Smooth muscle cell (in vitro differentiated cells): ENCODE results near the gene NAPA. TPM values are rescaled to one million over a fixed set of nuclear protein-coding genes. Genes with fewer than 3 reads are reported as not detected.

Experiments
- DNase-seq: peaks from one replicate; lab custom pipeline; 2025; ENCODE audit not compliant: unreplicated experiment; lab: John Stamatoyannopoulos, UW
- H2AFZ ChIP-seq: fragments of 200-600 bp; sonication (generic); 2 replicates; pipeline ENCODE4 v1.6.0; 2016; ENCODE audit warnings: antibody characterized with exemption, low read depth, mild to moderate bottlenecking
- H3F3A ChIP-seq: fragments of 200-600 bp; sonication (generic); 2 replicates; pipeline ENCODE4 v1.6.0; 2017; ENCODE audit warnings: antibody characterized with exemption, low read depth
- H3K27ac ChIP-seq: fragments of 200-600 bp; sonication (generic); 2 replicates; pipeline ENCODE4 v1.5.1; 2016; ENCODE audit warnings: low read depth, mild to moderate bottlenecking
- H3K27me3 ChIP-seq: fragments of 200-600 bp; sonication (generic); 2 replicates; pipeline ENCODE4 v1.6.1; 2016; ENCODE audit warnings: low read depth, mild to moderate bottlenecking
- H3K36me3 ChIP-seq: fragments of 200-600 bp; sonication (generic); 2 replicates; pipeline ENCODE4 v1.5.1; 2016; ENCODE audit warnings: low read depth
- H3K4me1 ChIP-seq: fragments of 200-600 bp; sonication (generic); 2 replicates; pipeline ENCODE4 v1.5.1; 2016; ENCODE audit warnings: low read depth
- H3K4me2 ChIP-seq: fragments of 200-600 bp; sonication (generic); 2 replicates; pipeline ENCODE4 v1.6.0; 2016; ENCODE audit warnings: mild to moderate bottlenecking
- H3K4me3 ChIP-seq: fragments of 200-600 bp; sonication (generic); 2 replicates; pipeline ENCODE4 v1.5.1; 2016; ENCODE audit warnings: mild to moderate bottlenecking
- H3K79me2 ChIP-seq: fragments of 200-600 bp; sonication (generic); 2 replicates; pipeline ENCODE4 v1.6.0; 2016; ENCODE audit warnings: low read depth, mild to moderate bottlenecking
- H3K9ac ChIP-seq: fragments of 200-600 bp; sonication (generic); 2 replicates; pipeline ENCODE4 v1.6.0; 2016; ENCODE audit warnings: low read depth
- H3K9me3 ChIP-seq: fragments of 200-600 bp; sonication (generic); replicated peaks from 2 replicates; pipeline ENCODE4 v1.5.1; 2016; ENCODE audit warnings: low read depth
- H4K20me1 ChIP-seq: fragments of 200-600 bp; sonication (generic); 2 replicates; pipeline ENCODE4 v1.6.0; 2016; ENCODE audit warnings: low read depth
- WGBS: methylation state at CpG from one replicate; pipeline ENCODE4 v1.1.7; 2016; ENCODE audit warnings: low lambda C conversion rate; 5-methylcytosine and 5-hydroxymethylcytosine counted together
- polyA plus RNA-seq: library from polyadenylated mRNA; unstranded; fragments of >200 nt; fragmentation: Nextera tagmentation; extraction: Ambion mirVana; gene quantifications from 2 replicates; pipeline ENCODE4 v1.2.1, GENCODE V29; 2016
- total RNA-seq: library from RNA; depleted of rRNA; stranded (reverse); fragments of >200 nt; gene quantifications from 2 replicates; pipeline ENCODE4 v1.2.3, GENCODE V29; 2014
- TF ChIP-seq, protein P1 (sequence below): fragments of 200-600 bp; sonication (generic); IDR thresholded peaks from 2 replicates; pipeline ENCODE4 v1.5.1; 2017; ENCODE audit warnings: borderline replicate concordance, mild to moderate bottlenecking, antibody characterized with exemption; ENCODE audit not compliant: insufficient read depth, poor library complexity, severe bottlenecking

NAPA gene
- total and polyA plus RNA-seq, 2 experiments from 2014 or later = 65.0 to 78.7 TPM

DNA sequence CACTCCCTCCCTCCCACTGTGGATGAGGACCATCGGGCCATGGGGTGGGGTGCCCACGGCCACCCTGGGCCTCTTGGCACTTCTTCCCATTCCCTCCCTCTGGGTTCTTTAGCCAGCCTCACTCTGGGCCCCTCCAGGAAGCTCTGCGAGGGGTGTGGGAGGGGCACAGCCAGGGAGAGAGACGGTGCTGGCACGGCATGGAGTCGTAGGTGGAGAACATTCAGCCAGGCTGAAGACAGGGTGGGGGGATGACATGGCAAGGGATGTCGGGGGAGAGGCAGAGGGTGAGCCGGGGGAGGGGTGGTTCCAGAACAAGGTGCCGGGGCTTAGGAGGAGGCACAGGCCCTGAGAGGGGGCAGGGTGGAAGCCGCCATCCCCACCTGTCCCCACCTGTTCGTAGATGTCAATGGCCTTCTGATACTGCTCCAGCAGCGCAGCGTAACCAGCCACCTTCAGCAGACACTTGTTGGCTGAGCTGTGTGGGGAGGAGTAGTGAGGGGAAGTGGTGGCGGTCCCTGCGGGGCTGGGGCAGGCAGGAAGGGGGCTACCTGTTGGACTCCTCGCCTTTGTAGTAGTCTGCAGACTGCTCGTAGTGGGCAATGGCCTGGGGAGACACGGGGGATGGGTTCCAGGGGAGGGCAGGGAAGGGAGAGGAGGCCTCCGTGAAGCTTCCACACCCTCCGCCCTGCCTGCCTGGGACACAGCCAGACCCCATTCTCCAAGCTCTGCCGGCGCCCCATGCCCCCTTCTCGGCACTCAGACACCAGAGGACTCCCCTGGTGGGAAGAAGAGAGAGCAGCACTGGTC, 22.1 kb downstream of the NAPA start:
- H3K79me2 ChIP-seq = no peaks in the 10 kb centered on the region
- no peak overlapping the region for H3K27ac ChIP-seq
- H3K36me3 ChIP-seq = no peaks in the 10 kb centered on the region
- H3K4me2 ChIP-seq = no peak overlapping the region
- H3K9me3 ChIP-seq = no peaks in the 10 kb centered on the region
- no peaks in the 10 kb centered on the region for H3K27me3 ChIP-seq
- TF ChIP-seq, protein P1, sequence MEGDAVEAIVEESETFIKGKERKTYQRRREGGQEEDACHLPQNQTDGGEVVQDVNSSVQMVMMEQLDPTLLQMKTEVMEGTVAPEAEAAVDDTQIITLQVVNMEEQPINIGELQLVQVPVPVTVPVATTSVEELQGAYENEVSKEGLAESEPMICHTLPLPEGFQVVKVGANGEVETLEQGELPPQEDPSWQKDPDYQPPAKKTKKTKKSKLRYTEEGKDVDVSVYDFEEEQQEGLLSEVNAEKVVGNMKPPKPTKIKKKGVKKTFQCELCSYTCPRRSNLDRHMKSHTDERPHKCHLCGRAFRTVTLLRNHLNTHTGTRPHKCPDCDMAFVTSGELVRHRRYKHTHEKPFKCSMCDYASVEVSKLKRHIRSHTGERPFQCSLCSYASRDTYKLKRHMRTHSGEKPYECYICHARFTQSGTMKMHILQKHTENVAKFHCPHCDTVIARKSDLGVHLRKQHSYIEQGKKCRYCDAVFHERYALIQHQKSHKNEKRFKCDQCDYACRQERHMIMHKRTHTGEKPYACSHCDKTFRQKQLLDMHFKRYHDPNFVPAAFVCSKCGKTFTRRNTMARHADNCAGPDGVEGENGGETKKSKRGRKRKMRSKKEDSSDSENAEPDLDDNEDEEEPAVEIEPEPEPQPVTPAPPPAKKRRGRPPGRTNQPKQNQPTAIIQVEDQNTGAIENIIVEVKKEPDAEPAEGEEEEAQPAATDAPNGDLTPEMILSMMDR = no peak
- DNase-seq = no peak
- no peaks in the 10 kb centered on the region for H3F3A ChIP-seq
- H4K20me1 ChIP-seq = peaks cover 16% of the 10 kb centered on the region
- no peak overlapping the region for H3K9ac ChIP-seq
- no peak overlapping the region for H3K4me3 ChIP-seq
- H3K4me1 ChIP-seq = no peaks in the 10 kb centered on the region
- WGBS = 87% methylated on average over 19 of the region's 23 CpGs
- H2AFZ ChIP-seq = no peak overlapping the region

DNA sequence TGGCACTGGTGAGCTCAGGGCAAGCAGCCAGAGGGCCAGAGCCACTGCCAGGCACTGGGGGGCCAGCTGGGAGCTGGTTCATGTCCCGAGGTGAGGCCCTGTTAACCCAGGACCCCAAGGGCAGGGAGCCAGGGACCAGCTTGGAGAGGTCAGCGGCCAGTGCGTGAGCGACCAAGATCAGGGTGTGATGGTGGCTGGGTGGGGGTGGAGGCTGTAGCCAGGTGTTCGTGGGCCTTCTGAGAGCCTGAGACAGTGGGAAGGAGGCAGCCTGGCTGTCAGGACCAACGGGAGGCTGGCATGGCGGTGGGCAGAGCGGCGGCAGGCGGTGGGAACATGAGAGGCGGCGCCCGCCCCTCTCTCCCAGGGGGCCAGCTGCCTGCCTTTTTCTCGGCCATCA, 22.7 kb downstream of the NAPA start:
- no peaks in the 10 kb centered on the region for H3K4me1 ChIP-seq
- H4K20me1 ChIP-seq = peaks cover 10% of the 10 kb centered on the region
- WGBS = 96% methylated on average over 12 of the region's 14 CpGs
- no peak overlapping the region for H3K4me2 ChIP-seq
- H2AFZ ChIP-seq = no peak overlapping the region
- no peaks in the 10 kb centered on the region for H3K79me2 ChIP-seq
- H3K36me3 ChIP-seq = no peaks in the 10 kb centered on the region
- no peak overlapping the region for H3K4me3 ChIP-seq
- H3K27ac ChIP-seq = no peak overlapping the region
- no peaks in the 10 kb centered on the region for H3K27me3 ChIP-seq
- no peak for DNase-seq
- TF ChIP-seq, protein P1 = no peak
- no peak overlapping the region for H3K9ac ChIP-seq
- H3F3A ChIP-seq = no peaks in the 10 kb centered on the region
- H3K9me3 ChIP-seq = no peaks in the 10 kb centered on the region

DNA sequence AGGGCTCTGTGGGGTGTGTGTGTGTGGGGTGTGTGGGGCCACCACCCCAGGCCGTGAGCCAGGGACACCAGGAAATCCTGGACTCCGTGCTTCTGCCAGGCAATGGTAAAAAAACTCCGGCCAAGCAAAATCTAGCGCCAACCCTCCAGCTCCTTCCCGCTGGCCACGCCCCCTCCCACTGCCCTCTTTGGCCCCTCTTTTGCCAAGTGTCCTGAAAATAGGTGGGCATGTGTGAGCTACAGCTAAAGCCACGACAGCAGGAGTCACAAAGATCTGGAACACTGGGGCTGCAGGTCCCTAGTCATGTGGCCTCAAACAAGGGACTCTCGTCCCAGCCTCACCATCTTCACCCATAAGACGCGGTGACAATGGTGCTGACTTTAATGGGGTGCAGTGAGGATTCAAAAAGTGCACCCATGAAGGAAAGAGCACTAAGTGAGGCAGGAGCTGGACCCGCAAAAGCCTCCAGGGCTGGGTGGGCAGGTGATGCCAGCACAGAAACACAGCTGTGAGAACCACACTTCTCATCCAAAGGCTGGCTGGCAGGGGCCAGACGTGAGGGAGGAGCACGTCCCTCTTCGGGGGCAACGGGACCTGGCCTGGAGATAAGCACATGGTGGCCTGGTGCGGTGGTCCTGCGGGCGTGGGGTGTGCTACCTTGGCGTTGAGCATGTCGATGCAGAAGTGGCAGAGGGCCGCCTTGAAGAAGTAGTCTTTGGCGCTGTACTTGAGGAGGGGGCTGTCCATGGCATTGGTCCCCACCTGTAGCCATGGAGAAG, 23.3 kb downstream of the NAPA start:
- Histone ChIP-seq H3K9ac (no peak overlapping the region), H2AFZ (no peak overlapping the region), H3F3A (no peaks in the 10 kb centered on the region), H3K36me3 (no peaks in the 10 kb centered on the region), H3K4me3 (no peak overlapping the region), H3K4me2 (no peak overlapping the region), H3K27ac (no peak overlapping the region), H4K20me1 (peaks cover 5% of the 10 kb centered on the region), H3K9me3 (no peaks in the 10 kb centered on the region), H3K4me1 (no peaks in the 10 kb centered on the region), H3K79me2 (no peaks in the 10 kb centered on the region), H3K27me3 (no peaks in the 10 kb centered on the region)
- TF ChIP-seq, protein P1 = no peak
- DNase-seq = no peak
- 96% methylated on average over 22 of the region's 22 CpGs for WGBS
